GM23338 (cell line): ENCODE measurements around the gene MEOX1. TPM values are rescaled to one million over a fixed set of nuclear protein-coding genes. Genes with fewer than 3 reads are reported as not detected.

ENCODE experiments used
- ATAC-seq: fragments of 200-7000 bp; cut with Tn5 transposase; 3 replicates; pipeline ENCODE4 v1.9.1; 2020
- DNase-seq: peaks from one replicate; pipeline ENCODE4 v3.0.0-alpha.2; 2015; ENCODE audit warnings: low spot score
- H2AFZ ChIP-seq: fragments of 200-600 bp; sonication (generic); 2 replicates; pipeline ENCODE4 v1.8.0; 2016; ENCODE audit warnings: antibody characterized with exemption, mild to moderate bottlenecking, moderate library complexity
- H3F3A ChIP-seq: fragments of 200-600 bp; sonication (generic); replicated peaks from 2 replicates; pipeline ENCODE4 v1.8.0; 2017; ENCODE audit warnings: antibody characterized with exemption, mixed run types, low read depth
- H3K27ac ChIP-seq: fragments of 200-600 bp; sonication (generic); 2 replicates; pipeline ENCODE4 v1.6.1; 2016; ENCODE audit warnings: low read depth
- H3K27me3 ChIP-seq: fragments of 200-600 bp; sonication (generic); 2 replicates; pipeline ENCODE4 v1.8.0; 2016; ENCODE audit warnings: mild to moderate bottlenecking, mixed run types, moderate library complexity; ENCODE audit not compliant: insufficient read depth
- H3K36me3 ChIP-seq: fragments of 200-600 bp; sonication (generic); 2 replicates; pipeline ENCODE4 v1.8.0; 2016; ENCODE audit warnings: mild to moderate bottlenecking; ENCODE audit not compliant: insufficient read depth
- H3K4me1 ChIP-seq: fragments of 200-600 bp; sonication (generic); 2 replicates; pipeline ENCODE4 v1.8.0; 2016; ENCODE audit warnings: mild to moderate bottlenecking, moderate library complexity; ENCODE audit not compliant: insufficient read depth
- H3K4me2 ChIP-seq: fragments of 200-600 bp; sonication (generic); 2 replicates; pipeline ENCODE4 v1.7.1; 2017; ENCODE audit warnings: mixed run types
- H3K4me3 ChIP-seq: fragments of 200-600 bp; sonication (generic); 2 replicates; pipeline ENCODE4 v1.6.1; 2016; ENCODE audit warnings: mixed run types
- H3K79me2 ChIP-seq: fragments of 200-600 bp; sonication (generic); replicated peaks from 2 replicates; pipeline ENCODE4 v1.8.0; 2017; ENCODE audit warnings: mild to moderate bottlenecking; ENCODE audit not compliant: insufficient read depth
- H3K9me2 ChIP-seq: fragments of 200-600 bp; sonication (generic); 2 replicates; pipeline ENCODE4 v1.8.0; 2017; ENCODE audit not compliant: insufficient read depth
- H4K20me1 ChIP-seq: fragments of 200-600 bp; sonication (generic); replicated peaks from 2 replicates; pipeline ENCODE4 v1.8.0; 2017; ENCODE audit warnings: mild to moderate bottlenecking; ENCODE audit not compliant: insufficient read depth
- H3K27ac Mint-ChIP-seq: 2 replicates; pipeline ENCODE4 v1.8.0; 2020; ENCODE audit warnings: inconsistent platforms, mild to moderate bottlenecking, moderate library complexity, mixed read lengths
- H3K27me3 Mint-ChIP-seq: 3 replicates; pipeline ENCODE4 v1.8.0; 2022; ENCODE audit warnings: low read depth, mild to moderate bottlenecking, moderate library complexity, mixed read lengths, inconsistent platforms; ENCODE audit not compliant: insufficient read depth, poor library complexity
- H3K36me3 Mint-ChIP-seq: 3 replicates; pipeline ENCODE4 v1.8.0; 2021; ENCODE audit warnings: low read depth, mild to moderate bottlenecking, inconsistent platforms, moderate library complexity, mixed read lengths
- H3K4me1 Mint-ChIP-seq: 3 replicates; pipeline ENCODE4 v1.8.0; 2020; ENCODE audit warnings: mild to moderate bottlenecking, inconsistent platforms, mixed read lengths
- H3K4me3 Mint-ChIP-seq: 3 replicates; pipeline ENCODE4 v1.8.0; 2021; ENCODE audit warnings: moderate library complexity, mild to moderate bottlenecking, inconsistent platforms, mixed read lengths
- H3K9me3 Mint-ChIP-seq: 3 replicates; pipeline ENCODE4 v1.8.0; 2020; ENCODE audit warnings: moderate library complexity, mild to moderate bottlenecking, inconsistent platforms, mixed read lengths
- CREB1 ChIP-seq: fragments of 250-450 bp; sonication (Bioruptor Pico); IDR thresholded peaks from 2 replicates; pipeline ENCODE4 v1.5.0; 2020; ENCODE audit warnings: low read depth, mild to moderate bottlenecking, moderate library complexity
- CTCF ChIP-seq, 2 experiments: fragments of 200-600 bp in 1 of 2; sonication (generic) in 1 of 2; conservative IDR thresholded peaks; 2 replicates each; pipeline versions ENCODE4 v1.5.1 to v1.6.1; 2016 to 2017; ENCODE audit warnings: antibody characterized with exemption in 2 of 2, low read depth in 2 of 2, mild to moderate bottlenecking in 2 of 2, moderate library complexity in 1 of 2
- ETS1 ChIP-seq: IDR thresholded peaks from 2 replicates; pipeline ENCODE4 v1.6.1; 2016; ENCODE audit warnings: antibody characterized with exemption
- EZH2 ChIP-seq: fragments of 200-600 bp; sonication (generic); IDR thresholded peaks from one replicate; pipeline ENCODE4 v1.8.0; 2017; ENCODE audit warnings: antibody characterized with exemption, mild to moderate bottlenecking, low read depth; ENCODE audit not compliant: unreplicated experiment
- EZH2phosphoT487 ChIP-seq: fragments of 200-600 bp; sonication (generic); IDR thresholded peaks from one replicate; pipeline ENCODE4 v1.8.1; 2018; ENCODE audit warnings: antibody characterized with exemption; ENCODE audit not compliant: unreplicated experiment
- JUNB ChIP-seq: IDR thresholded peaks from one replicate; pipeline ENCODE4 v1.6.1; 2016; ENCODE audit warnings: antibody characterized with exemption; ENCODE audit not compliant: unreplicated experiment
- NANOG ChIP-seq: IDR thresholded peaks from 2 replicates; pipeline ENCODE4 v1.6.1; 2016; ENCODE audit warnings: antibody characterized with exemption, borderline replicate concordance
- POLR2AphosphoS5 ChIP-seq: IDR thresholded peaks from 2 replicates; pipeline ENCODE4 v1.6.1; 2016; ENCODE audit warnings: antibody characterized with exemption, low read depth
- REST ChIP-seq: IDR thresholded peaks from one replicate; pipeline ENCODE4 v1.6.1; 2018; ENCODE audit warnings: antibody characterized with exemption; ENCODE audit not compliant: unreplicated experiment
- ZNF114 ChIP-seq: fragments of 250-450 bp; sonication (Bioruptor Pico); IDR thresholded peaks from 2 replicates; pipeline ENCODE4 v1.5.0; 2020; ENCODE audit warnings: mild to moderate bottlenecking, moderate library complexity
- ZNF331 ChIP-seq: fragments of 250-450 bp; sonication (Bioruptor Pico); IDR thresholded peaks from 2 replicates; pipeline ENCODE4 v1.5.0; 2020; ENCODE audit warnings: low read depth, mild to moderate bottlenecking, moderate library complexity
- ZNF462 ChIP-seq: fragments of 250-450 bp; sonication (Bioruptor Pico); IDR thresholded peaks from 2 replicates; pipeline ENCODE4 v1.5.0; 2020; ENCODE audit warnings: mild to moderate bottlenecking, moderate library complexity
- polyA plus RNA-seq: library from polyadenylated mRNA; unstranded; fragments of >200 nt; fragmentation: Nextera tagmentation; extraction: Ambion mirVana; gene quantifications from 2 replicates; pipeline ENCODE4 v1.2.1, GENCODE V29; 2016
- total RNA-seq: library from RNA; depleted of rRNA; stranded (reverse); fragments of >200 nt; shearing (Covaris generic); gene quantifications from 2 replicates; pipeline ENCODE4 v1.2.3, GENCODE V29; 2014

The MEOX1 gene
- total and polyA plus RNA-seq, 2 experiments from 2014 or later: not detected

GRCh38 chr17:43697937-43698336, 36.2 kb upstream of the MEOX1 start (continued):
- TF ChIP-seq POLR2AphosphoS5: no peak

- DNase-seq: no peak
- H3K4me2 ChIP-seq: no peak overlapping the region
- no peak overlapping the region for H2AFZ ChIP-seq
- H3K27me3 Mint-ChIP-seq: peaks cover 21% of the 10 kb centered on the region
- peaks cover 22% of the 10 kb centered on the region for H3K4me1 Mint-ChIP-seq
- H3K27ac Mint-ChIP-seq: no peak overlapping the region
- no peaks in the 10 kb centered on the region for H3K9me3 Mint-ChIP-seq
- H3K27ac ChIP-seq: no peak overlapping the region
- H3K4me3 Mint-ChIP-seq: no peak overlapping the region
- H3K27me3 ChIP-seq: no peaks in the 10 kb centered on the region
- H3K4me1 ChIP-seq: peaks cover 13% of the 10 kb centered on the region; the same call in 1 of the 2 replicates
- no peaks in the 10 kb centered on the region for H3K9me2 ChIP-seq
- no peaks in the 10 kb centered on the region for H3K36me3 ChIP-seq
- no peaks in the 10 kb centered on the region; the same call in 2 of the 3 replicates for H3K36me3 Mint-ChIP-seq
- H3F3A ChIP-seq: no peaks in the 10 kb centered on the region
- ATAC-seq: no peak
- no peaks in the 10 kb centered on the region for H3K79me2 ChIP-seq
- H4K20me1 ChIP-seq: no peaks in the 10 kb centered on the region
- TF ChIP-seq ZNF114 (CRISPR knock-in tag) (no peak), REST (no peak), CREB1 (CRISPR knock-in tag) (no peak), POLR2AphosphoS5 (no peak), ZNF462 (CRISPR knock-in tag) (no peak), EZH2 (no peak), EZH2phosphoT487 (no peak), CTCF (conservative IDR thresholded peaks at IDR 0.05; ENCODE audit: low read depth in 2 of 2) (no peak), ETS1 (no peak), ZNF331 (CRISPR knock-in tag) (no peak), JUNB (no peak), NANOG (no peak)
- no peak overlapping the region for H3K4me3 ChIP-seq
Measured at GRCh38 chr17:43696891-43697290, 35.2 kb upstream of the MEOX1 start.
